ENCODE data around the gene GPC6.
"Not testable (repeated sequence)": the region's sequence is repeated elsewhere in the genome, so short reads cannot be mapped to it uniquely, and the experiment has no call there.

Gene GPC6

DNA sequence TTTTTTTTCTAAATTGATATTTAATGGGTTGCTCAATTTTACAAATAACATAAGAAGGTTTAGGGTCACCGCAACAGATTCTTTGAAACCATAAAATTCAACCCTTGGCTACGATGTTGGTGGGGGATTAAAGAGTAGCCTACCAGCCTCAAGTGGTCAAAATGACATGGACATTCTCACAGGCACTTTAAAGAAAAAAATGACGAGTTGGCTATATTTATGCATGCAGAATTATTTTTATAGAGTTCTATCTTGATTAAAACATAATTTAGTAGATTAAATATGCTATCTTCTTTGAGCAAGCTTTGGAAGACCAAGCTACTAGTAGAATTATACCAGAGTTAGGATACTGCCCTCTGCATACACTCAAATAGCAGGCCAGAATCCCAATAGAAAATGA is 959.9 kb downstream of the GPC6 start:
- no peak for DNase-seq

DNA sequence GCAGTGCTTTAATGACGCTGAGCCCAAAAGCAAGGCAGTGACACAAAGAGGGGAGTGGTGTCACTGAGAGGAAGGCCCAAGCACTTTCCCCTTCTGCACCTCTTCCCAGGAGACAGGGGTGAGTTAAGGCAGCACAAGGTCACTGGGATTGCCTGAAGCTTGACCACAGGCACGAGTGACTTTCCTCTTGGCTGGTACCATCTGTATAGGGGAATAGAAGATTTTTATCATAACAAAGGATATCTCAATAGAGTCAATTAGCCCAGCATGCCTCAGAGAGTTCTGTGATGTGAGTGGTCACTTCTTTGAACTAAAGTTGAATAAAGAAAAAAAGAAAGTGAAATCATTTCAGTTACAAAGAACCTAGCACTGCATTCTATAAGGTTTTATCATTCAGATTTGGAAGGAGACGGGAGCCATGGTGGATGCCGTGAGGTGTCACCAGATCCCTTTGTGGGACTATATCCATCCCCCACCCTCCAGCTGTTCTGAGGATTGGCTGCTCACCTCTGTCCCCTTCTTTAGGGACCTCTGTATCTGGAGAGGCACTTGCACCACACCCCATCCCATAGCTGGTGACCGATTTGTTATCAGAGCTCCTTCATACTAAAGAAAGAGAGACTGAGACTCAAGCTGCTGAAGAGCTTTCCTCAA is 961.7 kb downstream of the GPC6 start:
- no peak for DNase-seq

DNA sequence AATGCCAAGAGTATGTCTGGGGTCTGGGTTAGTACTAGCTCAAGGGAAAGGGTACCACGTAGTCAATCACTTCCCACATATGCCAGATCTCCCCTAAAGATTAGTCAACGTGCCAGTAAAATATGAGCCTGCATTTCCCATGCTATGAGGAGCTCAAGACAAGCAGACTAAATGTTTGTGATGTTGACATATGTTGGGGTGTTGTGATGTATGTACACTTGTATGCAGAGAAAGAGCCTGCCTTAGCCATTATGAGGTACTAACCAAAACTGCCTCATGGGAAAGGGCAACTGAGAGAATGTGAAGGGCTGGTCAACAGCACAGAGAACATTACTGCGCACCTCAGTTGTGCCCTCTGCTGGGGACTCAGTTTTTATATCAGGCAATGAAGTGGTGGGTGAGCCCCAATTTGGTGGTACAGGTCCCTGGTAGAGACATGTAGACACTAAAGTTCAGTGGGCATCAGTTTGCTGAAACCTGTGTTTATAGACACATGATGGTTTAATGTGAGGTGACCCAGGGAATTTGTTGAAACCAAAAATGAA is 965.9 kb downstream of the GPC6 start:
- peak in 1 of 5 experiments; percentile 21 for DNase-seq

DNA sequence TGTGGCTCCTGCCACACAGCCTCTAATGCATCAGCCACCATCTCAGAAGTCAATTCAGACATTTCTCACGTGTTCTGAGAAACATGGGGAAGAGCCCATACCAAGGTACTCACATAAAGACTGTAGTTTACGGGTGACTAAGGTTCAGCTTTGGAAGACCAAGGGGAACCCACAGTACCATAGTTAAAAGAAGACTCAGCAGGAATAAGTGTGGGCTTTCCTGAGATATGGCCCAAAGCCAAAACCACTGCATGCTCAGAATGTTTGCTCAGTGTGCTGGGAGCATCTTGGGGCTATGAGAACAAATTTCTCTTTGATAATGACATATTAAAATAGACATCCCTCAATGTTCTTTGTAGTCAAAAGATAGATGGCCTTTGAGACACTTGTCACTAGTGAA is 969.1 kb downstream of the GPC6 start:
- no peak for DNase-seq

DNA sequence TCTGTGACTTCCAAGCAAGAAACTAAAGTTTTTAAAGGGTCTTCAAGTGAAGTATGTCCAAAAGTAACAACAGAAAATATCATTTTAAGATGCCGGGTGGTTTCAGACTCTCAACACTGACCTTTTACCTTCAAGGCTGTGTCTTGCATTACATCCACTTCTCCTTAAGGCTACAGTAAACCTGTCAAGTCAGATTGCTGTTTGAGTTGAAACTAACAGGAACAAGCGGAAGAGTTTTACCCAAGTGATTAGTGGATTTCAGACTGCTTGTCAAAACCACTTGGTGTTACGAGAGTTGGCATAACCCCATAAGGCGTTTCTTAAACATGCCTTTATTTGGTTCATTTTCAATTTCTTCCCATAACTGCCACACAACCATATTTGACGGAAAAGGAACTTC is 969.8 kb downstream of the GPC6 start:
- DNase-seq: no peak

DNA sequence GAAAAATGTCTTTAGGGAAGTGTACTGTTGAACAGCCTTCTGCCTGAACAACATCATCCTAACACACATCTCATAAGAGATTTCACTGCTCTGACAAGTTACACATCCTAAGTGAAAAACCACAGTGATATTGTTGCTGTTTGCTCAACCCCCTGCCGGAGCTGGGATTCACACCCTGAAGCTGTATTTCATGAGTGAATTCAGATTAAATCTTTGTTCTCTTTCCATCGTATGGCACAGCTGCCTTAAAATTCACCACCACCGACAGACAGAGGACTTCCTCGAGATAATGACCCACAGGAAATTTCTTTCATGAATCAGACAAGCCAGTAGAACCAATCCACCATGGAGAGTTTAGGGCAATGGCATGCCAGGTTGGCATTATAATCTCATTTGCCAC is 972.1 kb downstream of the GPC6 start:
- no peak for DNase-seq

DNA sequence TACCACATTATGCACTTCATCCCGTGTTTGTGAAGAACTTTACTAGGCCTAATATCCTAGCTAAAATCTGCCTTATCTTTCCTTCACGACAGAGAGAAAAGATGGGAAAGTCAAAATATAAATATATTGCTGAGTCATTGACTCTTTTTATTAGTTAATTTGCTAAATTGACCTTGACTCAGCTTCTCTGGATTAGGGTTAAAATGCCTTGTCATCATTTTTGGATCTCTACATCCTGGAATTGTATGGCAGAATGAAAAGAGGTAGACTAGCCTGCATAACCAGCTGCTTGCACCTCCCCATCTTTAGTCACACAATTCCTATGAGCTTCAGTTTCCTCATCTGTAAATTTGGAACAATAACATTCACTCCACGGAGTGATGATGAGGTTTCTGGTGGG is 972.5 kb downstream of the GPC6 start:
- DNase-seq: no peak

DNA sequence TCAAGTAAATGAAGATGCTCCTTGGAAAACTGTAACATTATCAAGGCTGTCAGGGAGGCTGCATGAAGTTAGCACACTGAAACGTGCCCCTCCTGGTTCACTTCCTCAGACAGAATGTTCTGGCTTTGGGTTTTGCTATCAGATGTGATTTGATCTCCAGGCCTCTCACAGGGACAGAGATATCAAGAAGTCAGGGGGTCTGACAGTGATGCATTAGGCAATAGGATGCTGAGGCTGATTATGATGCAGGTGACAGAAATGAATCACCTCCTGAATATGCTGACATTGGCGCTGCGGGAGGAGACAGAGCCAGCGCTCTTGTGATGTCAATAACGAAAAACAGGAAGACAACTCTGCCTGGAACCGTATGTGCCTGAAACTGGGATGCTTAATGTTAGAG is 974.4 kb downstream of the GPC6 start:
- DNase-seq: no peak

DNA sequence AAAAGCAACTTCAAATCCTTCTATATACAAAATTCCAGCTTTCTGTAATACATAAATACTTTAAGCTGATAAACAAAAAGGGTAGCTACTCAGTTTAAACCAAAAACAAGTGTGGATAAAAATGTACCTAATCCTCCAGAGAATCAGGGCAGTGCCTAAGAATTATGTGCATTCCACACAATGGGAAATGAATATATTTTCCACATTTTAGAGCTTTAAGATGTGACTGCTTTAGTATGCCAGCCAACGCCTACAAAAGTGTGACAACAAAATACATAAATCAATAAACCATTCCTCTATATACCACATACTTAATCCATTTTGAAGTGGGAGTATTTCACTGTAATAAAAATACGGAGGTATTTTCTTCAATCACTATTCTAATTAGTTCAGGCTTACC is 977.6 kb downstream of the GPC6 start:
- DNase-seq: no peak

DNA sequence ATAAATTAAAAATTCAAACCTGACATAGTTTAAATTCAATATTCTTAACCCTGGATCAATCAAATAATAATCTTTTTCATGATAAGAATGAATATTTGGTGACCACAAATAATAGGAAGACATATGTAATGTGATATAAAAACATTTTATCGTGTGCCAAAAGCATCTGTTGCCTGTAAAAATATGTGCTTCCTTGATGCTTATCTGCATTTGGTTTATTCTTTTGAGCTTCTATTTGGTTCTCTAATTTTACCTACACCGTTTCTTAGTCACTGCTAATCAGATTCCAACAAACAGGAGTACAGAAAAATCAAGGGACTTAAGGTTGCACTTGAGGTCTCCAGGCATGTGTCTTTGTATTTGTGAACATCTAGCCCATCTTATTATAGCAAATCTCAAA is 978.3 kb downstream of the GPC6 start:
- no peak for DNase-seq

DNA sequence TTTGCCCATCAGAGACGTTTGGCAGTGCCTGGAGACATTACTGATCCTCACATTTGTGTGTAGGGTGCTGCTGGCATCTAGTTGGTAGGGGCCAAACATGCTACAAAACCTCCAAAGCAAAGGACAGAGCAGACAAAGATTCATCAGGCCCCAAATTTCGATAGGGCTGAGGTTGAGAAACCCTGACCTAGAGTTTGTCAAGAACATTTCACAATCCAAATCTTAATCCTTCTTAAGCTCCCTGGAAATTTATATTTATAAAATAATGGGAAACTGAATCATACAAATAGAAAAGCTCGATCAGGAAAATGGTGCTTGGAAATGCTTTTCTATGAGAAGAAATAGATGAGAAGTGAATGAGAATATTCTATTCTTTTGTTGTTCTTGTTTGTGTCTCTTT is 979.3 kb downstream of the GPC6 start:
- no peak for DNase-seq

DNA sequence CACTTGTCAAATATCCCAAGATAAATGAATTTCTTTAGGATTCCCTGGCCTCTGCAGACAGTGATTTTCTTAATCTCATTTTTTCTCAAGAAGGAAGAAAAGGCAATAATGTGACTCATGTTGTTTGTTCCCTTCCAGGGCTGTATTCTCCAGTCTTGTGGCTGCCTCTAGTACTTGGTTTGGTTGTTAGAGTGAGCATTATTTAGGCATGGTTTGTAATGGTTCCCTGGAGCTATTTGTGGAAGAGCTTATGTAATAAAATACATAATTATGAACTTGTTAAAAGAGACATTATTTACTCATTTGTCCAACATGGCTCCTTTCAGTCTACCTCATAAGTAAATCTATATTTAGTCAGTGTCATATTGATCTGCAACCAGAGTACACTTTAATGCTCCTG is 982.5 kb downstream of the GPC6 start:
- DNase-seq: no peak

DNA sequence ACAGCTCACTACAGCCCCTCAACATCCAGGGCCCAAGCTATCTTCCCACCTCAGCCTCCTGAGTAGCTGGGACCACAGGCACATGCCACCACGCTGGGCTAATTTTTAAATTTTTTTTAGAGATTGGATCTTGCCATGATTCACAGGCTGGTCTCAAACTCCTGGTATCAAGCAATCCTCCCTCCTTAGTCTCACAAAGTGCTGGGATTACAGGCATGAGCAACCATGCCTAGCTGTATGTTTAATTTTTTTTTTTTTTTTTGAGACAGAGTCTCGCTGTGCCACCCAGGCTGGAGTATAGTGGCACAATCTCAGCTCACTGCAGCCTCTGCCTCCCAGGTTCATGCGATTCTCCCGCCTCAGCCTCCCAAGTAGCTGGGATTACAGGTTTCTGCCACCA is 983.3 kb downstream of the GPC6 start:
- DNase-seq: not testable (repeated sequence)

DNA sequence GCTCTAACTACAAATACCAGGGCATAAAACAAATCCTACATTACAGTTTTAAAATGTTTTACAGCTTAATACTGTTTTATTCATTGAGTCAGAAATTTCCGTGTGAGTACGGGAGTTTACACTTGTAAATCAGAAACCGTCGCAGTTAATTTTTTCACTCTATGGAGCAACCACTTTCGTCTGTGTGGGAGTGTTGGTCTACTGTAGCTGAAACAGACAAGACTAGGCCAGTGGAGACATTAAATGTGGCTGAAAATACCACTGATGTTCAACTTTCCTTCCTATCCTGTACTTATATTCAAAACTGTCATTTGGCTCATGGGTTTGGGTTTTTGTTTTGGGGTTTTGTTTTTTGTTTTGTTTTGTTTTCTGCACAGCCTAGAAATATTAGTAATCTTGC is 984.2 kb downstream of the GPC6 start:
- peak in 1 of 5 experiments; percentile 35 for DNase-seq

DNA sequence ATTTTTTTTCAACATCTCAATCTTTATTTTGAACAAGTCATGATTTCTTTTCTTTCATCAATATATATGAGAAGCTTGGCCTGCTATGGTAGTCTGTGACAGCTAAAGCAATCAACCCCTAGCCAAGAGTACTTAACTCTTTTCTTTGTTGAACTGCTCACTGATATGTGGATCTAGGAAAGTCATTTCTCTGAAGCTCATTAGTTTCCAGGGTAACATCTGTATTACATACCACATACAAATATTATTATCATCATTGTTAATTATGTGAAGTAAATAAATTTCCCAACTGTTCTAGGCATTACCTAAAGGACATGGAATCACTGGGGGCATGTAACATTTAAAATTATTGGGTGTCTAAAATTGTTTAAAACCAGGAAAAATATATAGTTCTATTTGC is 985.6 kb downstream of the GPC6 start:
- no peak for DNase-seq

DNA sequence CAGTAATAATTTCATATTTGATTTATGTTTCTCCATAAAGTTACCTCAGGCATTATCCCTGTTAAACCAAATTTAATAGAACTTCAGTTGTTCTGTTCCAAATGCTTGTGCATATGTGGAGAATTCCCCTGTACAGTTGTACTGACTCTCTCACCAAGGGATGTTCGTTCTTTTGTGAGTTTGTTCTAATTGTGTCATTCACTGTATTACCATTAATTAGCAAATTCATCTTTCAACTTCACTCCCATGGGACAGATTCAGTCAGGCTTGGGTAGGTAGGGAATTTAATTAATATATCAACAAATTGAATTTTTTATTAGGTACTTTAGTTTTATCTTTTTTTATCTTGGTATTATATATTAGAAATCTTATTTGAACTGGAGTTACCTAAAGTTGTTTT is 987.5 kb downstream of the GPC6 start:
- DNase-seq: no peak

DNA sequence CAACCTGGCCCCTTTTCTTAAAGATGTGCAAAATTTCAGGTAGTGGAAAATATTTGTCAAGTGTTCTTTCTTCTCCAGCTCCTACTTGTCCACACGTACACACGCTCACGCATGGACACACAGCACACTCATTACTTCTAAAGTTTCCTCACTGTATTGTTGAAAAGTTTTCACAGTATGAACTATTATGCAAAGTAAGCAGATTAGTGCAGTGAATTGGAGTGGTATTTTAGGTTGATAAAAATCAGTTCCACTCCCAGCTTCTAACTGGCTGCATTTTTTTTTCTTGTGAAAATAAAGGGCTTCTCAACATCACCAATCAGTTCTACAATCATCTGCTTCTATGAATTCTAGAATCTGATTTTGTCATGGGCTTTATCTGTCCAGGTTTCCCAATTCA is 988.4 kb downstream of the GPC6 start:
- DNase-seq: no peak

DNA sequence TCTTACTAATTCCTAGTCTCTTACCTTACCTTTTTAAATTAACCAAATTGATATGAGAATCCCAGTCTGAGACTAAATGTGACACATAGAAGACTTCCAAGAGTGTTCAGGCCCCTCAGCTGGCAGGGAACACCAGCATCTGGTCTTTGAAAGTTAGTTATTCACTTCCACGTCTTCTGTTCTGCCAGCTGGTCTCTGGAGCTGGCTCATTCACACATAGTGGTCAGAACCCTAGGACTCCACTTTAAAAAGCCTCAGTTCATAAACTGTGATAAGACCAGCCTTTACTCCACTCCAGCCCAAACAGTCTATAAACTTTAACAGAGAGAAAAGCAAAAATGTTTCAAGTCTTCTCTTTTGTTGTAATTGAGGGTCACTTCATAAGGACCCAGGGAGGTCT is 989.9 kb downstream of the GPC6 start:
- no peak for DNase-seq

DNA sequence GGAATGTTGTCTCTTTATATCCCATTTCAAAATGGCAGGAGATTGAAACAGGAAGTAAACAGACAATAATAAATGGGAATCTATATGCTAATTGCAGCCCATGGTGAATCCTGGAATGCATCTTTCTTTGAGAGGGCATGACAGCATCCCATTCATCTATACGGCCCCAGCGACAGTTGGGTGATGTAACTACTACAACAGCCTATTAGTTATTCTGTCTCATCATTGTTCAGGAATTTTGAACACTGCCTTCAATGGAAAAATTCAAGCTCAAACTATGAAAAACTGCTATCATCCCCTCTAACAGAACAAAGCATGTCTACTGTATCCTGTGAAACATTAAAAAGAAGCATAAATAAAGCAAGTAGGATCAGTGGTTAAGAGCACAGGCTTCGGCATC is 990.8 kb downstream of the GPC6 start:
- no peak for DNase-seq

DNA sequence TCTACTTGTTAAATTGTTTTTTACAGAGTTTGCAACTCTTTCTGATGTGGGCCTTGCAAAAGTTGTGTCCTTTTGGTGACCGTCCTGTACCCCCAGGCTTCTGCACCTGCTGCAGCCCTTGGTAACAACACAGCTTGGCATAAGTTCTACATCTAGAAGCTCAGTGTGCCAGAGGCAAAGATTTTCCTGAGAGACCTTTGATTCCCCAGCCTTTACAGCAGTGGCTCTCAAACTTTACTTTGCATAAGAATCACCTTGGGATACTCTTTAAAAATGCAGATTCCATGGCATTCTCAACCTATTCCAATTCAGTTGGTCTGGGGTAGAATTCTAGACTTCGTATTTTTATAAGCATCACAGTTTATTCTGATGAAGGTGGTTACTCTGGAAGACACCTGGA is 991.9 kb downstream of the GPC6 start:
- no peak for DNase-seq

DNA sequence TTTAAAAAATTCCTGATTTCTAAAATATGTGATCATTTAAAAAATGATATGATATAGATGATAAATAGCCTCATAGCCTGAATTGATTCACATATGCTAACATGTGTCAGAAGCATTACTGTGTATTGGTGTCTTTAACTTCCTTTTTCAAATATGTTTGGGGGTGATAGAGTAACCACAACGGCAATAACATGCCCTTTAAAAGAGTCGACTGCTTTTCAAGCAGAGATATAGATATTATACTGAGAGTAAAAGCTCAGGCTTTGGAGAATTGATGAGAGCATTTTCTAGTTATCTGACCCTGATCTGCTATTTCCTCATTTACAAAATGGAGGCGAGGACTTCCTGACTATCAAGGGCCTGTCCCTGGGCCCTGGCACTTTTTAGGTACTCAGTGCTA is 992.3 kb downstream of the GPC6 start:
- DNase-seq: no peak

DNA sequence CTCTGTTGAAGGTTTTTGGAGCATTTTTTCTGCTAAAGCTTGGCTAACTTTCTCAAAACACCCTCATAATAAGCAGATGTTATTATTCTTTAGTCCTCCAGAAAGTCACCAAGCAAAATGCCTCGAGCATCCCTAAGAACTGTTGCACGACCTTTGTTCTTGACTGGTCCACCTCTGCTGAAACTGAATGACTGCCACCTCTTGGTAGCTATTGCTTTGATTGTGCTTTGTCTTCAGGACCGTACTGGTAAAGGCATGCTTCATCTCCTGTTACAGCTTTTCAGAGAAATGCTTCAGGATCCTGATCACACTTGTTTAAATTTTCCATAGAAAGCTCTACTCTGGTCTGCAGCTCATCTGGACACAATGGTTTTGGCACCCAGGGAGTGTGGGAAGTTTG is 998.1 kb downstream of the GPC6 start:
- no peak for DNase-seq

DNA sequence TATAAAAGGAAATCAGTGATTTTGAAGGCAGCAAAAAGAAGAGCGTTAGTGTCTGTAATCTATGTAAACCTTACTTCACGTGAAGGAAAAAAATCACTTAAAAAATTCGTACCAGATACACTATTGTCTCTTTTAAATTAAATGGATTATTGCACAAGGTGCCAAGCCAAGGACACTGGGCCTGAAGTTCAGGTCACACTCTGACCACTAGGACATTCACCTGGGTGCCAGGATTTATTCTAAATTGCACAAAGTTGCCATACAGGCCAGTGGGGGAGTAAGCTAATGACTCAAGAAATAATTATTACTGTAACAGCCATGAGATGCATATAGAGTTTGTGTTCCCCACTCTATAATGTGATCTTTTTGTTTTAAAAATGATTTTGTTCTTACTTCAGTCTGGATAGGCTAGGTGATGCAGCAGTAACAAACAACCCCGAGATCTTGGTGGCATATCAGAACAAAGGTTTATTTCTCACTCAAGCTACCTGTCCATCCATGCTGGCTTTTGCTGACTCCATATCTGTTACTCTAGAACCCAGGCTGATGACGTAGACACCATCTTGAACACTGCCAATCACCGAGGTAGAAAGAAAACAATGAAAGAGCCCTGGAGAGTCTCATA is 1000.8 kb downstream of the GPC6 start:
- no peak for DNase-seq

DNA sequence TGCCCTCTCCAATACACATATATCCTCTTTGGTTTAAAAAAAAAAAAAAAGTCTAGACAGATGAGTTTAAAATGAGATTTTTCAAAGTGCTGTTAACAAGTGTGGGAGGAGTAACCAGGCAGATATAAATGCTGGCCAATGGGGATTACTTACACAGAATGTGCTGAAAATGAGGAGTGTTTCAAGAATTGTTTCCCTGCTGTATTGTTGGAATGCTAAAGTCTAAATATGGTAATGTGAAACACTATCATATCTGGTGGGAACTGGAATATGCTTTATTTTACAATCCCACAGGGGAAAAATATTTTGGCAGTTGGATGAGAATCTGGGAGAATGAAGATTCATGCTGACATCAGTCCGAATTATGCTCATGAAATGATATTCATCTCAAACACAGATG is 1002.2 kb downstream of the GPC6 start:
- DNase-seq: no peak
